ENCODE measurements around the gene SLC26A6. TPM values are rescaled to one million over a fixed set of nuclear protein-coding genes. Genes with fewer than 3 reads are reported as not detected.

The SLC26A6 gene
- total and polyA plus RNA-seq, 10 of the 15 experiments (the other 5 are each of a cell fraction or from before 2014, with no cell fraction given), result 2.1 to 24.9 (median 13.3) TPM

GRCh38 chr3:48628277-48629017, 6.8 kb downstream of the SLC26A6 start (continued):
- no peak for TF ChIP-seq EZH2 (IDR thresholded peaks at IDR 0.05; ENCODE audit: borderline replicate concordance, control insufficient read depth, low read depth, low read length)
- TF ChIP-seq E4F1 (IDR thresholded peaks at IDR 0.05; ENCODE audit: borderline replicate concordance, partially characterized antibody), result no peak
- TF ChIP-seq DPF2 (IDR thresholded peaks at IDR 0.05), result no peak
- no peak for TF ChIP-seq RAD51 (IDR thresholded peaks at IDR 0.05)
- no peak for TF ChIP-seq CHD2 (IDR thresholded peaks at IDR 0.05; ENCODE audit: borderline replicate concordance, low read depth, low read length)
- no peak for TF ChIP-seq SUPT20H (IDR thresholded peaks at IDR 0.05; ENCODE audit: borderline replicate concordance, control insufficient read depth, low read depth, low read length)

- CTCF ChIA-PET, result interaction anchor here (1.5 kb wide), 1 partner anchor 16 kb away, joined by 5 read pairs; the partner anchor contains the start of gene UQCRC1
- SMC1A ChIA-PET (ENCODE audit: uncharacterized antibody, unreplicated experiment), result no interaction called here
- Histone ChIP-seq H3K4me3 (no peak overlapping the region), H3K27me3 (replicated peaks in 1 of 2; ENCODE audit: control insufficient read depth in 2 of 2, insufficient read depth in 2 of 2, low read length in 1 of 2) (no peaks in the 10 kb centered on the region), H3K4me1 (ENCODE audit: control insufficient read depth, insufficient read depth, low read length) (no peaks in the 10 kb centered on the region), H3K27ac (ENCODE audit: control insufficient read depth, insufficient read depth) (no peak overlapping the region), H4K20me1 (ENCODE audit: control insufficient read depth, insufficient read depth) (no peaks in the 10 kb centered on the region), H3K9ac (ENCODE audit: control insufficient read depth, insufficient read depth, low read length) (no peak overlapping the region), H2AFZ (ENCODE audit: control insufficient read depth, low read depth, low read length) (no peak overlapping the region), H3K4me2 (ENCODE audit: control insufficient read depth, insufficient read depth) (no peak overlapping the region), H3K79me2 (ENCODE audit: control insufficient read depth, insufficient read depth, low read length) (no peaks in the 10 kb centered on the region), H3K9me3 (replicated peaks; ENCODE audit: control insufficient read depth, insufficient read depth, low read length) (no peaks in the 10 kb centered on the region), H3K36me3 (ENCODE audit: control insufficient read depth in 2 of 2, insufficient read depth in 2 of 2, low read length in 1 of 2) (peaks cover 0 to 5% of the 10 kb centered on the region in 2 experiments; a peak in 3 of 4 replicates)
- BruUV-seq (replicated peaks), result no TSS peak
- intact Hi-C loops (cut with micrococcal nuclease; ENCODE audit: unreplicated experiment), result no loop called here
- no peak for ATAC-seq
- WGBS (ENCODE audit: insufficient coverage, insufficient replicate concordance, low lambda C conversion rate, missing lambda C conversion rate), result 81% methylated on average over 6 of the region's 6 CpGs
- RAD21 ChIA-PET (ENCODE audit: unreplicated experiment), result no interaction called here
- in situ Hi-C loops (cut with MboI), result no loop called here
- POLR2A ChIA-PET, result interaction anchor here (0.6 kb wide), 1 partner anchor 19 kb away, joined by 9 read pairs; no protein-coding TSS in a partner anchor
- no peak for DNase-seq (ENCODE audit: low read depth, low spot score)
- no peak for FAIRE-seq
- no peak for TF ChIP-seq CREM (IDR thresholded peaks at IDR 0.05; ENCODE audit: low read depth)
- TF ChIP-seq ZBTB33 (IDR thresholded peaks at IDR 0.05), result no peak
- TF ChIP-seq USF2 (IDR thresholded peaks at IDR 0.05; ENCODE audit: borderline replicate concordance, low read depth, low read length), result no peak
- TF ChIP-seq FOXM1 (IDR thresholded peaks at IDR 0.05; ENCODE audit: low read depth, low read length), result no peak
- no peak for TF ChIP-seq WRNIP1 (IDR thresholded peaks at IDR 0.05; ENCODE audit: borderline replicate concordance, low read depth, low read length)
- no peak for TF ChIP-seq ZNF622 (IDR thresholded peaks at IDR 0.05)
- no peak for TF ChIP-seq EGR1 (IDR thresholded peaks at IDR 0.05; ENCODE audit: borderline replicate concordance in 1 of 2, low read depth in 2 of 2, low read length in 2 of 2)
- no peak for TF ChIP-seq KAT2A (conservative IDR thresholded peaks at IDR 0.05; ENCODE audit: control insufficient read depth, low read depth, low read length)
- TF ChIP-seq EP300 (IDR thresholded peaks at IDR 0.05; ENCODE audit: borderline replicate concordance in 1 of 2, control insufficient read depth in 1 of 2, low read depth in 2 of 2, low read length in 2 of 2), result no peak
- TF ChIP-seq ETV6 (conservative IDR thresholded peaks at IDR 0.05 in 1 of 2, IDR thresholded peaks at IDR 0.05 in 1 of 2; ENCODE audit: borderline replicate concordance in 1 of 2, low read depth in 1 of 2), result no peak
Measured at GRCh38 chr3:48625600-48625999, 9.7 kb downstream of the SLC26A6 start.
